ENCODE measurements around the gene GPC3. TPM values are rescaled to one million over a fixed set of nuclear protein-coding genes. Genes with fewer than 3 reads are reported as not detected.

GPC3 gene
- total RNA-seq, 1 experiment from 2014 or later: not detected

GRCh38 chrX:133569217-133569616, 416.2 kb downstream of the GPC3 start:
- DNase-seq (ENCODE audit: low read depth): no peak

- DNase-seq (ENCODE audit: low read depth): no peak
Measured at GRCh38 chrX:133568109-133568508, 417.3 kb downstream of the GPC3 start.

GRCh38 chrX:133566876-133567275, 418.5 kb downstream of the GPC3 start:
- no peak for DNase-seq (ENCODE audit: low read depth)

GRCh38 chrX:133563705-133564104, 421.7 kb downstream of the GPC3 start:
- no peak for DNase-seq (ENCODE audit: low read depth)

- DNase-seq (ENCODE audit: low read depth): no peak
Measured at GRCh38 chrX:133561251-133561650, 424.1 kb downstream of the GPC3 start.

- DNase-seq (ENCODE audit: low read depth): no peak
Measured at GRCh38 chrX:133559909-133560308, 425.5 kb downstream of the GPC3 start.

- DNase-seq (ENCODE audit: low read depth): no peak
Measured at GRCh38 chrX:133555782-133556458, 429.5 kb downstream of the GPC3 start.

- DNase-seq (ENCODE audit: low read depth): no peak
Measured at GRCh38 chrX:133550665-133551485, 434.5 kb downstream of the GPC3 start.

GRCh38 chrX:133549295-133549933, 436.0 kb downstream of the GPC3 start:
- DNase-seq (ENCODE audit: low read depth): no peak

GRCh38 chrX:133546441-133546840, 439.0 kb downstream of the GPC3 start:
- no peak for DNase-seq (ENCODE audit: low read depth)

GRCh38 chrX:133544778-133545177, 440.6 kb downstream of the GPC3 start:
- DNase-seq (ENCODE audit: low read depth): no peak

- DNase-seq (ENCODE audit: low read depth): peak; percentile 20
Measured at GRCh38 chrX:133544115-133544514, 441.3 kb downstream of the GPC3 start.

- no peak for DNase-seq (ENCODE audit: low read depth)
Measured at GRCh38 chrX:133543654-133544053, 441.7 kb downstream of the GPC3 start.

- DNase-seq (ENCODE audit: low read depth): no peak
Measured at GRCh38 chrX:133542476-133542875, 442.9 kb downstream of the GPC3 start.

- DNase-seq (ENCODE audit: low read depth): no peak
Measured at GRCh38 chrX:133541021-133541420, 444.4 kb downstream of the GPC3 start.

GRCh38 chrX:133538148-133538547, 447.2 kb downstream of the GPC3 start:
- no peak for DNase-seq (ENCODE audit: low read depth)

- no peak for DNase-seq (ENCODE audit: low read depth)
Measured at GRCh38 chrX:133537142-133537541, 448.3 kb downstream of the GPC3 start.

- no peak for DNase-seq (ENCODE audit: low read depth)
Measured at GRCh38 chrX:133535066-133535465, 450.3 kb downstream of the GPC3 start.

GRCh38 chrX:133534172-133534571, 451.2 kb downstream of the GPC3 start:
- no peak for DNase-seq (ENCODE audit: low read depth)

GRCh38 chrX:133533249-133533648, 452.1 kb downstream of the GPC3 start:
- DNase-seq (ENCODE audit: low read depth): no peak

- DNase-seq (ENCODE audit: low read depth): no peak
Measured at GRCh38 chrX:133530960-133531359, 454.4 kb downstream of the GPC3 start.

GRCh38 chrX:133529578-133529977, 455.8 kb downstream of the GPC3 start:
- no peak for DNase-seq (ENCODE audit: low read depth)

- no peak for DNase-seq (ENCODE audit: low read depth)
Measured at GRCh38 chrX:133527825-133528224, 457.6 kb downstream of the GPC3 start.
